HG03025 (cell line): ENCODE results near the gene KRI1.

Experiments
- ATAC-seq: cut with Tn5 transposase; IDR thresholded peaks from one replicate; pipeline ENCODE4 v1.9.1; 2021; ENCODE audit warnings: mild to moderate bottlenecking, moderate library complexity; ENCODE audit not compliant: unreplicated experiment, low FRiP score

KRI1 gene

DNA sequence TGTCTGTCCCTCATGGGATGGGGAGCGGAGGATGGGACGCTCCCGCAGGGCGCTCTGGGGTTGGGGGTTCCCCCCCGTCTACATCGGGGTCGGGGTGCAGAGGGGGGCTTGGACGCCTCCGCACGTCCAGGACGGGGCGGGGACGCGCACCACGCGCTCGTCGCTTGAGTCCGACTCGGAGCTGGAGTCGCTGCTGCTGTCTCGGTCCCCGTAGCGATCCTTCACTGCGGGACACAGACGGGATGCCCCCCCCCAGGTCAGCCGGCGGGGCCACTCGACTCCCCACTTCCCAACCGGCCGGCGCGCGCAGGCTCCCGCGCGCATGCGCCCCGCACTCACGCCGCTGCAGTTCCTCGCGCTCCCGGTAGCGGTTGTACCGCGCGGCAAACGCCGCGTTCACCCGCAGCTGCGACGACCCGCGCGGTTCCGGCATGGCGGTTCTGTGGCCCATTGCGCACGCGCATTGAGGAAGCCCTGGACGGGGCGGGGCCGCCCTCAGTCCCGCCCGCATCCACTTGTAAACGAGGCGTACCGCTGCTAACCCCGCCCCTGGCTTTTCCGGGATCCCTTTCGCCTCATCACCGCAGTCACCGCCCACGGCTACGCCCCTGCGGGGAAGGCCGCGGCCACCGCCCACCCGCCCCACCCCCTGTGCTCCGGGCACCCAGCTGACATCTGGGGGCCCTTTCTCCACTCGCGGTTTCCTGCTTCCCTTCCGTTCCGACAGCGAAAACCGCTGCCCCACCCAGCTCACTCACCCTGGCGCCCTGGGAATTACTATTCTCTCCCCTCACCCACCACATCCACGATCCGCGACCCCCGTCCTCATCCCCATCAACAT, at the start of gene KRI1:
KRI1 (minus strand) TSS at position 444 of the 841 bp plus-strand sequence; CDS start at position 433, 11 bp downstream.
- ATAC-seq, result peak; percentile 42

DNA sequence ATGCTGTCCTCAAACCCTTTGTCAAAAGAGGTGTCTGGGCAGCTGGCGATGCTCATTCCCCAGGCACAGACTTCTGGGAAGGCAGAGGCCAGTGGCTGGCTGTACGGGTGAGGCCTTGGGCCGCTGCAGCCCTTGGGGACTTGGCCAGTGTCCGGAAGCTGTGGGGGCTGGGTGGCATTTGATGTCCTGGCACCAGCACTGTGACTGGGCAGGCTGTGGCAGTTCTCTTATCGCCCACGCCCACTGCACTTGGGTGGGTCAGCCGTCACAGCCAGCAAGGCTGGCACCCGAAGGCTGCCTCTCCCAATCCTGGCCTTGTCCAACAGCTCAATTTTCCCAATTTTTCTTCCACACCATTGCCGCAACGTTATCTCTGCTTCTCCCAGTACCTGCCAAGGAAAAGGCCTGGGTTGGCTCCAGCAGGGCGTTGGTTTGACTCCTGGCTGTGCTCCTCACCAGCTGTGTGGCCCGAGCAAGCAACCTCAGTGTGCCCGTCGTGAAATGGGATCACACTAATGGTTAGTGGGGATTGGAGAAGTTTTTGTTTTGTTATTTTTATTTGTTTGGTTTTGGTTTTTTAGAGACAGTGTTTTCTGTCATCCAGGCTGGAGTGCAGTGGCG, 46.8 kb upstream of the KRI1 start:
- no peak for ATAC-seq

DNA sequence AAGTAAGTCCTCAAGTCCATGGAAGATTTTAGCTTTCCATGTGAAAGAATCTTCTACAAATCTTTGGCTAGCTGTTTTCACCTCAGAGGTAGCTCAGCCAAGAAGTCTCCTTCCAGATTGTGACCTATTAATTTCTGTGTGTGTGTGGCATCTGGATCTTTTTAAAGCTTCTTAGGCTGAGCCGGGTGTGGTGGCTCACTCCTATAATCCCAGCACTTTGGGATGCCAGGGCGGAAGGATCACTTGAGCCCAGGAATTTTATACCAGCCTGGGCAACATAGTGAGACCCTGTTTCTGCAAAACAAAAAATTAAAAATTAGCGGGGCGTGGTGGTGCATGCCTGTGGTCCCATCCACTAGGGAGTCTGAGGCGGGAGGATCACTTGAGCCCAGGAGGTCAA, 46.1 kb upstream of the KRI1 start:
- ATAC-seq, result no peak

DNA sequence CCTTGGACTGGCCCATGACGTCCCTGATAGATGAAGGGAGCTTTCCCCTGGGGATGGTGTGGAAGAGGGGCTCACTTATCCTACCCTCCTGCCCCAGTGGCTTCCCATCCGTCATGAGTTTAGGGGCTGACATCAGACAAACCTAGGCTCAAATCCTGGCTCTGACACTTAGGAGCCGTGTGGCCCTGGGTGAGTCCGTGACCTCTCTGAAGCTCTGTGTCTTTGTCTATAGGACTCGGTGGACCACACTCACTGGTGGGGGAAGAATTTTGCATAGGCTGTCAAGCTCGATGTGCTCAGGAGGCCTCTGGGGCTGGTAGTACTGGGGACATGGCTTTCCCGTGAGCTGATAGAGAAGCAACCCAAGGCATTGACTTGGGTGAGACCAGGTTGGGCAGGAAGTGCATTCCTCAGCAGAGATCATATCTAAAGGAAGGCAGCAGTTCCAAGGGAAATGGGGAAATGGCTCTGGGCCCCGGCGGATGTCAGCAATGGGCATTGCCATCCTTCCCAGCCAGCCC, 38.7 kb upstream of the KRI1 start:
- ATAC-seq, result no peak

DNA sequence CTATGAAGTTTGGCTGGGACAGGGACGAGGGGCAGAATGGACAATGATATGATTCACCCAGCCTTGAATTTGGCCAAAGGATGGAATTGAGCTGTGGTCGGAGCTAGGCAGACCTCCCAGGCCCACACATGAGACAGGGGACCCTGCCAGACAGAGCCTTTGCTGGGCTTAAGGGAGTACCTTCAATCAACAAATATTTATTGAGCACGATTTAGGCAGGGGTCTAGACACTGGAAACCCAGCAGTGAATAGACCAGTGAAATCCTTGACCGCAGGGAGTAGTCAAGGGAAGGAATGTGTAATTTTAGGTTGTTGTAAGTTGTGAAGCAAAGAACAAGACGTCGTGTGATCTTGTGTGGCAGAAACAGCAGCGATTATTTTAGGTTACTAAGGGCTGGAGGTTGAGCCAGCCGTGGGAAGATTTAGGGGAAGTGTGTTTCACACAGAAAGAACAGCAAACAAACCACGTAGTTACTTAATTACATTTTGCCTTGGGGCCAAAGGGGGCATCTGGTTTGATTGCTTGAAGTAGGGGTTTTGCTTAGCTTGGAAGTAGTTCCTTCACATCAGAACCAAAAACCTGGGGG, 38.2 kb upstream of the KRI1 start:
- no peak for ATAC-seq

DNA sequence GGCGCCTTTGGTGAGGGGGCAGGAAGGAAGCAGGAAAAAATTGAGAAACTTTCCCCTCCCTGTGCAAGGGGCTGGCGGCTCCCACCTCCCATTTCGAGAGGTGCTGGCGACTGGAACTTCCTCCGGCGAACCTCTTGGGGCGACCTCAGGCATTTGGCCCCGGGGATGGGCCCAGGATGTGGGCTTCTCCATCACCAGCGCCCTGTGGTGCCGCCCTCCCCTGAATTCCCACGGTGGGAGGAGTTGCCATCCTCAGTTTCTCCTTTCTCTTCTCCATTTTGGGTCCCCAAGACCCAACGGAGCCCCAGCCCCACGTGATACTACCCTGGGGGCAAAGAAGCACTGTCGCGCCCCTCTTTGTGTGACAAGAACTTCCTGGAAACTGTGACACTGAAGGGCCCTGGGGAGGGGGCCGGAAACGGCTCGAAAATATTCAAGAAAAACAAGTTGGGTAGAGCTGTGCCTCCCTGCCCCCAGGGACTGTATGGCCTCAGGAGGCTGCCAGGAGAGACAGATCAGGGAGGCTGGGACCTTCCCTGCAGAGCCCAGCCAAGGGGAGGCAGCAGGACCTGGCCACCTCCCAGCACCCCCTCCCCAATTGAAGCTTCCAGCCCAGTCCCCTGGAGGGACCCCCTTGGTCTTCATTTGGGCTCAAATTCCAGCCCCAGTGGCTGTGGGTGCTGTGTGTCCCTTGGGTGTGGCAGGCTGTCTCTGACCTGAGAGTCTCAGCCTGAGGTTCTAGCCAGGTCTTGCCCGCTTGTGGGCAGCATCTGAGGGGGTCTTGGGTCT, 37.5 kb upstream of the KRI1 start:
- ATAC-seq, result no peak

DNA sequence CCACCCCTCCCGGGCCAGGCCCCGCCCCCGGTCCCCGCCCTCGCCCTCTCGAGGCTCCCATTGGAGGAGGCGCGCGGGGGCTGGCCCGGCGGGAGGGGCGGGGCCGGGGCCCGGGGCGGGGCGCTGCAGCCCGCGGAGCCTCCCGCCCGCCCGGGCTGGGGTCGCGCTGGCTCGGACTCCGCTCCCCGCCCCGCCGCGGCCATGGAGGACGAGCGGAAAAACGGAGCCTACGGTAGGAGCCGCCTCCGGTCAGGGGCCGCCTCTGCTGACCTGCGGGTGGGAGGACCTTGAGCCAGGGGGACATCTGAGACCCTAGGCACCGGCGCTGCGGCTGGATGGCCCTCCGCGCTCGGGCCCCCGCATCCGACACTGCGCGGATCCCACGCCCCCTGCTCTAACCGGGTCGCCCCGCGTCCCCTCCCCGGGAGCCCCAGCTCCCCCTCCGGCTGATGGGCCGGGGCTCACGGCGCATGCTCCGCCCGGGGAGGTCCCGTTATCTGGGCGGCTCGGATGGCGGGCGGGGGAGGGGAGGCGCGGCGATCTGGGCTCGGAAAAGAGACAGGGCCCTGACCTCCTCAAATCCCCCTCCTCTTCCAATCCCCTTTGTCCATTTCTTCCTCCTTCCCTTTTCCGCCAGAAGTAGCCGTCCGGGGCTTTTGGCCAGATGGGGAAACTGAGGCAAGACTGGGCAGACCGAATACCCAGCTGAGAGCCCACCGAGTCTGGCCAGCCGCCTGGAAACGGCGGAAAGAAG, 36.7 kb upstream of the KRI1 start:
- ATAC-seq, result peak; percentile 48

DNA sequence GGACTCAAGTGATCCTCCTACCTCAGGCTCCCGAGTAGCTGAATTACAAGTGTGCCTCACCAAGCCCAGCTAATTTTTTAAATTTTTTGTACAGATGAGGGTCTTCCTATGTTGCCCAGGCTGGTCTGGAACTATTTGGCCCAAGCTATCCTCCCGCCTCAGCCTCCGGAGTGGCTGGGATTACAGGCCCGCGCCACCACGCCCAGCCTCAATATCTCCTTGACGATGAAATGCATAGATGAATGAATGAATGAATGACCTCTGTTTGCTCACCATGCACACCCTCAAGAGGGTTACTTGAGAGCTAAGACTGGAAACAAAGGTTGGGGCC, 36.2 kb upstream of the KRI1 start:
- ATAC-seq, result no peak

DNA sequence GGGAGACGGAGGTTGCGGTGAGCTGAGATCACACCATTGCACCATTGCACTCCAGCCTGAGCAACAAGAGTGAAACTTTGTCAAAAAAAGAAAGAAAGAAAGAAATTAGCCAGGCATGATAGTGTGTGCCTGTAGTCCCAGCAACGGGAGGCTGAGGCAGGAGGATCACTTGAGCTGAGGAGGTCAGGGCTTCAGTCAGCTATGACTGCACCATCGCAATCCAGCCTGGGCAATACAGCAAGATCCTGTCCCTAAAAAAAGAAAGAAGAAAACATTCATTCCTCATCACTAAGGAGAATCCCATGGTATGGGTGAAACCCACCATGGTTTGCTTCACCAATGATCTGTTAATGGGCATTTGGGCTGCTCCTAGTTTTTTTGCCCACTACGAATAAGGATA, 34.3 kb upstream of the KRI1 start:
- no peak for ATAC-seq

DNA sequence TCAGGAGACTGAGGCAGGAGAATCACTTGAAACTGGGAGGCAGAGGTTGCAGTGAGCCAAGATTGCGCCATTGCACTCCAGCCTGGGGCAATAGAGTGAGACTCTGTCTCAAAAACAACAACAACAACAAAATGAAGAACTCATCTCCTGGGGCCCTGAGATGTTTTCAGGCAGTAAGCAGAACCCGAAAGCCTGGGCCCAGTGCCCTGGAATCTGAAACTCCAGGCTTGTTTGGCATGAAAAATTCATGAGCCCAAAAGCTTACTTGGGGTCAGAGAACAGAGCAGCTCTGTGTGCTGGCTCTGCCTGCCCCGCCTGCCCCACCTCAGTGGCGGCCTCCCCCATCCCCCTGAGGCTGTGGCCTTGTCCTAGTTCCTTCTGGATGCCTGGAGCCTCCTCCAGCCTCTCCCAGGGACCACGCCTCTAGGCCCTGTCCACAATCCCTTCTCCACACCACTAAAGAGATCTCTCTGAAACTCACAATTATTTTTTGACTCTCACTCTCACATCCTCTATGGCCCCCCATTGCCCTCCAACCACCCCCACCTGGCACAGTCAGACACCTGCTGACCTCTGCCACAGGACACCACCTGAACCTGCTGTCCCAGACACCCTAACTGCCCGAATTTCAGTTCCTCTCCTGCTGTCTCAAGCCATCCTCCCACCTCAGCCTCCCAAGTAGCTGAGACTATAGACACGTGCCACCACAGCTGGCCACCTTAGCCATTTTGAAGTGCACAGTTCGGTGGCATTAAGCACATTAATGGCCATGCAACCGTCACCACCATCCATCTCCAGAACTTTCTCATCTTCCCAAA, 28.2 kb upstream of the KRI1 start:
- no peak for ATAC-seq

DNA sequence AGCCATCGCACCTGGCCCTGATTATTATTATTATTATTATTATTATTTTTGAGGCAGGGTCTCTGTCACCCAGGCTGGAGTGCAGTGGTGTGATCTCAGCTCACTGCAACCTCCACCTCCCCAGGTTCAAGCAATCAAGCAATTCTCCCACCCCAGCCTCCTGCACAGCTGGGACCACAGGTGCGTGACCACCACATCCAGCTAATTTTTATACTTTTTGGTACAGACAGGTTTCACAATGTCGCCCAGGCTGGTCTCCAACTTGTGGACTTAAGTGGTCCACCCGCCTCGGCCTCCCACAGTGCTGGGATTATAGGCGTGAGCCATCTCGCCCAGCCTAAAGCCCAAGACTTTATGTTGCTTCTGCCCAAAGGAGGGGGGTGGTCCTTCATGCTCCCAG, 27.3 kb upstream of the KRI1 start:
- ATAC-seq, result no peak

DNA sequence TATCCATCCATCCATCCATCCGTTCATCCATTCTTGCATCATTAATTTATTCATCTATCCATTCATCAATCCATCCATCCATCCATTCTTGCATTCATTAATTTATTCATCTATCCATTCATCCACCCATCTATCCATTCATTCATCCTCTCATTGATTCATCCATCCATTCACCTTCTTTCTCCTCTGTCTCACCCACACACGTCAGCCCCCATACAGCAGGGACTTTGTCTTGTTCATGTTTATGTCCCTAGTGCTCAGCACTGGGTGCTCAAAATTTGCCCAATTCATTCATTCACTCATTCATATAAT, 22.0 kb upstream of the KRI1 start:
- ATAC-seq, result no peak

DNA sequence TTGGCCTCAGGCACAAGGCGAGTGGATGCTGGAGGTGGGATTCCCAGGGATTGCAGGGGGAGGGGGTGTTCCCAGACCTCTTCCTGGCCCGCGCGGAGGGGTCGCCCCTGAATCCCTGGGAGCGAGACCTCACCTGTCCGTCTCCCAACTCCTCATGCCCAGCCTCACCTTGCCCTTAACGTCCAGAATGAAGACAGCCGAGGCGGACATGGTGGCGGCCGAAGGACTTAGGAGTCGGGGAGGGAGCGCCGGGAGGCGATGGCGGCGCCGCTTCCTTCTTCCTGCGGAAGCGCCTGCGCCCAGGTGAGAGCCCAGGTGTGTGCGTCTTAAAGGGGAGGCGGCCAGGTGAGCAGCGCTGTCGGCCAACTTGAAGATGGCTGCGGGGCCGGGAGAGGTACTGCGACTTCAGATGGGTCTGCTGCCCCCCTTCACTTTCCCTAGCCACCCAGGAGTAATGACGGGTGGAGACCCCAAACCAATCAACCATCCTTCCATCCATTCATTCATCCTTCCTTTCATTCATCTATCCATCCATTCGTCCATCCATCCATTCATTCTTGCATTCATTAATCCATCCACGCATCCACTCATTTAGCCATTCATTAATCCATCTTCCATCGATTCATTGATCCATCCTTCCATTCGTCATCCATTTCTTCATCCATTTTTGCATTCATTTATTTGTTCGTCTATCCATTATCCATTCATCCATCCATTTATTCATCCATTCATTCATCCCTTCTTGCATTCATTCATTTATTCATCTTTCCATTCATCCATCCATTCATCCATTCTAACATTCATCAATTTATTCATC, 21.4 kb upstream of the KRI1 start, which contains the start of gene AP1M2:
AP1M2 (minus strand) TSS at position 291 of the 817 bp plus-strand sequence; CDS start at position 210, 81 bp downstream.
- no peak for ATAC-seq

DNA sequence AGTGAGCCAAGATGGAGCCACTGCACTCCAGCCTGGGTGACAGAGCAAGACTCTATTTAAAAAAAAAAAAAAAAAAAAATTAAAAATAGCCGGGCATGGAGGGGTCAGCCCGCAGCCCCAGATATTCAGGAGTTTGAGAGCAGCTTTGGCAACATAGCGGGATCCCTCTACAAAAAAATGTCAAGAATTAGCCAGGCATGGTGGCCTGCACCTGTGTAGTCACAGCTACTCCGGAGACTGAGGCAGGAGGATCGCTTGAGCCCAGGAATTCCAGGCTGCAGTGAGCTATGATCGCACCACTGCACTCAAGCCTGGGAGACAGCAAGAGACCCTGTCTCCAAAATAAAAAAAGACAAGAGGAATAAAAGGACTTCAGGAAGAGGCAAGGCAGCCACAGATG, 20.6 kb upstream of the KRI1 start:
- ATAC-seq, result no peak

DNA sequence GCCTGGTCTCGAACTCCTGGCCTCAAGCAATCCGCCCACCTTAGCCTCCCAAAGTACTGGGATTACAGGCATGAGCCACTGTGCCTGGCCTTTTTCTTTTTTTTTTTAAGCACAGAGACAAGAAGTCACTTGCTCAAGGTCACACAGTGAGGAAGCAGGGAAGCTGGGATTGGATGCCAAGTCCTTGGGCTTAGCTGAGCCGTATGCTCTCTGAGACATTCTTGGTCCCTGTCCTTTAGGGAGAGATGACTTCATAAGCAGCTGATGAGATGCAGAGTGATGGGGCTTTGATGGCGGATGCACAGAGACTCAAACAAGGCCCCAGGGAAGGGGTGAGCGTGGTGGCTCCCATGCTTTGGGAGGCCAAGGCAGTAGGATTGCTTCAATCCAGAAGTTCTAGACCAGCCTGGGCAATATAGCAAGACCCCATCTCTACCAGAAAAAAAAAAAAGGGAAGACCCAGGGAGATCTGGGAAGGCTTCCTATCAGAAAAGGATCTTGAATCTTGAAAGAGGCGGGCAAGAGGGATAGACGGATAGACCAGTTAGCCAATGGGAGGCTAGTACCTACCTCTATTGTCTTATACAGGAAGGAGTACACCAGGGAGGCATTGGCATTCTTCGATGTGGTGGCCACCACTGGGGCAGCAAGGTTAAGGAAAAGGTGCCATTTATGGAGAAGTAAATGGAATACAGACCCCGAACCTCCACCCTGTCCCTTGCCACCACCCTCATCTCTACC, 17.4 kb upstream of the KRI1 start:
- no peak for ATAC-seq

DNA sequence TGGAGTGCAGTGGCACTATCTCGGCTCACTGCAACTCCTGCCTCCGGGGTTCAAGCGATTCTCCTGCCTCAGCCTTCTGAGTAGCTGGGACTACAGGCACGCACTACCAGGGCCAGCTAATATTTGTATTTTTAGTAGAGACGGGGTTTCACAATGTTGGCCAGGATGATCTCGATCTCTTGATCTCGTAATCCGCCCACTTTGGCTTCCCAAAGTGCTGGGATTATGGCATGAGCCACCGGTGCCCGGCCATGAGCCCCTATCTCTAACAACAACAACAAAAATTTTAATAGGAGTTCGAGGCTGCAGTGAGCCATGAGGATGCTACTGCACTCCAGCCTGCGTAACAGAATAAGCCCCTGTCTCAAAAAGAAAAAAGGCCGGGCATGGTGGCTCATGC, 16.3 kb upstream of the KRI1 start:
- no peak for ATAC-seq

DNA sequence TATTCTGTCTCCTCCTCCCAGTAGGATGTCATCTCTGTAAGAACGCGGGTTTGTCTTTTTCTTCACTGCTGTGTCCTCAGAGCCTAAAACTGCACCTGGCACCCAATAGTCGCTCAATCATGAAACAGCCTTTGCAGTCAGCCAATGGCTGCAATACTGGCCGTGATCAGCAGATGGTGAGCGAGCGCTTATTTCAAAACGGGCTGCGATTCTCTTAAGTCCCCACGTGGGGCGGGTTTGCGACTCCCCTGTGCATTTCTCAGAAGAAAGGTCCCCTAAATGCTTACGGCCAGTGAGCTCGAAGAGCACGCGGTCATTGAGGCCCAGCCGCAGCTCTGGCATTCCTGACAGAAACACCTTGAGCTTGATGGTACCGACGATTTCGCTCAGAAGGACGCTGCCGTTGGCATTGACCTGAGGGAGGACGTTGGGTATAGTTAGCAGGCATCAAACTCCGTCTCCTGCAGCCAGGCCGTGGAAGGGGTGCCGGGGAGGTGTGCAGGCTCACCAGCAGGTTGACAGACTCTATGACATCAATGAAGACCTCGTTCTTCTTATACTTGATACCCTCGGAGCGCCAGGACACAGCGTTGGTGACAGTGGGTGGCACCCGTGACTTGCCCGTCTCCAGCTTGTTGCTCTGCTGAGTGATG, 15.3 kb upstream of the KRI1 start:
- ATAC-seq, result no peak
